ENCODE measurements around the gene SMYD3. TPM values are rescaled to one million over a fixed set of nuclear protein-coding genes. Genes with fewer than 3 reads are reported as not detected.

The SMYD3 gene
- total and polyA plus RNA-seq, 2 of the 13 experiments (the other 11 are each of a cell fraction or from before 2014, with no cell fraction given): 27.7 to 35.8 TPM

GRCh38 chr1:246043556-246043955, 463.5 kb downstream of the SMYD3 start (continued):
- TF ChIP-seq, protein P1, sequence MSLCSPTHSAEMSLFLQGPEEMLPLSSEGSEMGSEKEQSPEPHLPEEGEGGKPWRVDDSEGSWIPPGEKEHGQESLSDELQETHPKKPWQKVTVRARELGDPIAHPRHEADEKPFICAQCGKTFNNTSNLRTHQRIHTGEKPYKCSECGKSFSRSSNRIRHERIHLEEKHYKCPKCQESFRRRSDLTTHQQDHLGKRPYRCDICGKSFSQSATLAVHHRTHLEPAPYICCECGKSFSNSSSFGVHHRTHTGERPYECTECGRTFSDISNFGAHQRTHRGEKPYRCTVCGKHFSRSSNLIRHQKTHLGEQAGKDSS (CRISPR knock-in tag; IDR thresholded peaks at IDR 0.05; ENCODE audit: borderline replicate concordance, low read depth): no peak
- TF ChIP-seq NFYB (CRISPR knock-in tag; IDR thresholded peaks at IDR 0.05) (no peak), ZNF224 (CRISPR knock-in tag; IDR thresholded peaks at IDR 0.05) (no peak), PPARG (CRISPR knock-in tag; conservative IDR thresholded peaks at IDR 0.05) (no peak), ZNF891 (CRISPR knock-in tag; IDR thresholded peaks at IDR 0.05) (no peak)
- TF ChIP-seq, protein P2, sequence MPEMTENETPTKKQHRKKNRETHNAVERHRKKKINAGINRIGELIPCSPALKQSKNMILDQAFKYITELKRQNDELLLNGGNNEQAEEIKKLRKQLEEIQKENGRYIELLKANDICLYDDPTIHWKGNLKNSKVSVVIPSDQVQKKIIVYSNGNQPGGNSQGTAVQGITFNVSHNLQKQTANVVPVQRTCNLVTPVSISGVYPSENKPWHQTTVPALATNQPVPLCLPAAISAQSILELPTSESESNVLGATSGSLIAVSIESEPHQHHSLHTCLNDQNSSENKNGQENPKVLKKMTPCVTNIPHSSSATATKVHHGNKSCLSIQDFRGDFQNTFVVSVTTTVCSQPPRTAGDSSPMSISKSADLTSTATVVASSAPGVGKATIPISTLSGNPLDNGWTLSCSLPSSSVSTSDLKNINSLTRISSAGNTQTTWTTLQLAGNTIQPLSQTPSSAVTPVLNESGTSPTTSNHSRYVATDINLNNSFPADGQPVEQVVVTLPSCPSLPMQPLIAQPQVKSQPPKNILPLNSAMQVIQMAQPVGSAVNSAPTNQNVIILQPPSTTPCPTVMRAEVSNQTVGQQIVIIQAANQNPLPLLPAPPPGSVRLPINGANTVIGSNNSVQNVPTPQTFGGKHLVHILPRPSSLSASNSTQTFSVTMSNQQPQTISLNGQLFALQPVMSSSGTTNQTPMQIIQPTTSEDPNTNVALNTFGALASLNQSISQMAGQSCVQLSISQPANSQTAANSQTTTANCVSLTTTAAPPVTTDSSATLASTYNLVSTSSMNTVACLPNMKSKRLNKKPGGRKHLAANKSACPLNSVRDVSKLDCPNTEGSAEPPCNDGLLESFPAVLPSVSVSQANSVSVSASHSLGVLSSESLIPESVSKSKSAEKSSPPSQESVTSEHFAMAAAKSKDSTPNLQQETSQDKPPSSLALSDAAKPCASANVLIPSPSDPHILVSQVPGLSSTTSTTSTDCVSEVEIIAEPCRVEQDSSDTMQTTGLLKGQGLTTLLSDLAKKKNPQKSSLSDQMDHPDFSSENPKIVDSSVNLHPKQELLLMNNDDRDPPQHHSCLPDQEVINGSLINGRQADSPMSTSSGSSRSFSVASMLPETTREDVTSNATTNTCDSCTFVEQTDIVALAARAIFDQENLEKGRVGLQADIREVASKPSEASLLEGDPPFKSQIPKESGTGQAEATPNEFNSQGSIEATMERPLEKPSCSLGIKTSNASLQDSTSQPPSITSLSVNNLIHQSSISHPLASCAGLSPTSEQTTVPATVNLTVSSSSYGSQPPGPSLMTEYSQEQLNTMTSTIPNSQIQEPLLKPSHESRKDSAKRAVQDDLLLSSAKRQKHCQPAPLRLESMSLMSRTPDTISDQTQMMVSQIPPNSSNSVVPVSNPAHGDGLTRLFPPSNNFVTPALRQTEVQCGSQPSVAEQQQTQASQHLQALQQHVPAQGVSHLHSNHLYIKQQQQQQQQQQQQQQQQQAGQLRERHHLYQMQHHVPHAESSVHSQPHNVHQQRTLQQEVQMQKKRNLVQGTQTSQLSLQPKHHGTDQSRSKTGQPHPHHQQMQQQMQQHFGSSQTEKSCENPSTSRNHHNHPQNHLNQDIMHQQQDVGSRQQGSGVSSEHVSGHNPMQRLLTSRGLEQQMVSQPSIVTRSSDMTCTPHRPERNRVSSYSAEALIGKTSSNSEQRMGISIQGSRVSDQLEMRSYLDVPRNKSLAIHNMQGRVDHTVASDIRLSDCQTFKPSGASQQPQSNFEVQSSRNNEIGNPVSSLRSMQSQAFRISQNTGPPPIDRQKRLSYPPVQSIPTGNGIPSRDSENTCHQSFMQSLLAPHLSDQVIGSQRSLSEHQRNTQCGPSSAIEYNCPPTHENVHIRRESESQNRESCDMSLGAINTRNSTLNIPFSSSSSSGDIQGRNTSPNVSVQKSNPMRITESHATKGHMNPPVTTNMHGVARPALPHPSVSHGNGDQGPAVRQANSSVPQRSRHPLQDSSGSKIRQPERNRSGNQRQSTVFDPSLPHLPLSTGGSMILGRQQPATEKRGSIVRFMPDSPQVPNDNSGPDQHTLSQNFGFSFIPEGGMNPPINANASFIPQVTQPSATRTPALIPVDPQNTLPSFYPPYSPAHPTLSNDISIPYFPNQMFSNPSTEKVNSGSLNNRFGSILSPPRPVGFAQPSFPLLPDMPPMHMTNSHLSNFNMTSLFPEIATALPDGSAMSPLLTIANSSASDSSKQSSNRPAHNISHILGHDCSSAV (CRISPR knock-in tag; IDR thresholded peaks at IDR 0.05; ENCODE audit: borderline replicate concordance): no peak
